ENCODE data around the gene TTN. TPM values are rescaled to one million over a fixed set of nuclear protein-coding genes. Genes with fewer than 3 reads are reported as not detected.

TTN gene
- total RNA-seq, 3 donors from 2014 or later, result 1.3 to 8.6 (median 2.1) TPM

DNA sequence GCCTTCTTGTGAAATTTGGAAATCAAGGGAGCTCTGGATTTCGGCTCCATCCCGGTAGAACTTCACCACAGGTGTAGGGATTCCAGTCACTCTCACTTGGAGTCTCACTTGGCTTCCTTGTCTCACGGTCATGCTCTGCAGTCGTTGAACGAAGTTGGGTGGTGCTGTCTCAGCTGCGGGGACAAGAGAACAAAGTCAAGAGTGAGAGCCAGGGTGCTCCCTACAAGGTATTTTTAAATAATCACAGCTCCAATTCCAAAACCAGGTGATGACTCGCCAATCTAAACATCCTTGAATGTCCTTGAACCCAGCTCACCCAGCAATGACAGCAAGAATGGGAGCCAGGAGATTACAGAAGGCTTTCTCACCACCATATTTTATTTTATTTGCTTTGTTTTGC lies 6.7 kb downstream of the TTN start:
- H3K4me3 ChIP-seq, result no peak overlapping the region
- intact Hi-C loops (cut with DNase I, micrococcal nuclease), result no loop called here
- H3K36me3 ChIP-seq (ENCODE audit: low read depth), result no peaks in the 10 kb centered on the region
- no peak for ATAC-seq
- no peak for DNase-seq
- H3K9me3 ChIP-seq, result no peaks in the 10 kb centered on the region
- H3K4me1 ChIP-seq (ENCODE audit: low read depth), result no peaks in the 10 kb centered on the region
- TF ChIP-seq CTCF (IDR thresholded peaks at IDR 0.05), result no peak

- Histone ChIP-seq H3K9me3 (no peaks in the 10 kb centered on the region), H3K4me3 (no peak overlapping the region), H3K4me1 (ENCODE audit: low read depth) (no peaks in the 10 kb centered on the region), H3K36me3 (ENCODE audit: low read depth) (no peaks in the 10 kb centered on the region)
- no peak for ATAC-seq
- intact Hi-C loops (cut with DNase I, micrococcal nuclease), result loop anchor here (10.0 kb wide), 1 partner anchor 115 kb away; no protein-coding TSS in a partner anchor
- TF ChIP-seq CTCF (IDR thresholded peaks at IDR 0.05), result no peak
- no peak for DNase-seq
Measured at GRCh38 chr2:178799305-178799704, 7.9 kb downstream of the TTN start.

DNA sequence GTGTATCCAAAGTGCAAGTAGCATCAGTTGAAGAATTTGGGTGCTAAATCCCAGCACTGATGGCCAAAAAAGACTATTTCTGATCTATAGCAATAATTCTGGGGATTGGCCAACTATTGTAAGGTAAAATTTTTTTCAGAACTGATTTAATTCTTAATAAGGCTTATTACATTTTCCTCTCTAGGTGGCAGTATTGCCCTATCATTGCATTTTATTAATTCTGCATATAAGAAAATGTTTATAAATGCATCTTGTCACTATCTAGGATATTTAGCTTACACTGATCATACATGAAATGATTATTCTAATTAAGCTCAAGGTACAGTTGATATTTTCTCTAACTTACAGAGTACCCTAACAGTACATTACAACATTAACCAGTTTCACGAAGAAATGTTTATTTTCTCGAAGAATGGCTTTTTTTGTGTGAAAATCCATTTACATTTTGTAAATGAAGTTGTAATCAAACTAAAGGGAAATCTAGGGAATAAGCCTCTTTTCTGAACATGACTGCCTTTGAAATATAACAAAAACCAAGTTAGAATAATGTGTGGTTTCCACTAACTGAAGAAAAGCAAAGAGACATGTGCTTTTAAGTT lies 11.0 kb downstream of the TTN start:
- no peak for TF ChIP-seq CTCF (IDR thresholded peaks at IDR 0.05)
- no peak for ATAC-seq
- no peak for DNase-seq
- Histone ChIP-seq H3K4me3 (no peak overlapping the region), H3K36me3 (ENCODE audit: low read depth) (no peaks in the 10 kb centered on the region), H3K9me3 (no peaks in the 10 kb centered on the region), H3K4me1 (ENCODE audit: low read depth) (no peaks in the 10 kb centered on the region)
- intact Hi-C loops (cut with DNase I, micrococcal nuclease), result loop anchor here (10.0 kb wide), 1 partner anchor 119 kb away; no protein-coding TSS in a partner anchor

DNA sequence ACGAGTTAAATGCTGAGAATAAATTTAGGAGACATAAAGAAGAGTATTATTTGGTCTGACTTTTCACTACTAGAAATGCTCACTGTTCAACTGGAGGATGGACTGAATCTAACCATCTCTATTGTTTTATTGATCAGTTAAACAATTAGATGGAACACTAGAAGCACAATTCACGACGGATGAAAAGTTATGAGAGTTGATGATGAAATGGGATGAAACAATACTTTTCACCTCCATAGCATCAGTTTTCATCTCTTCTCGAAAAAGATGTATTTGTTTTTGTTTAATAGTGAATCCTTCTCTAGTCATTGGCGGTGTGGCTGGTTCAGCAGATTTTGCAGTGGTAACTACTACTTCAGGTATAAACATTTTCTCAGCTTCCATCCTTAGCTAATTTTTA lies 19.3 kb downstream of the TTN start:
- Histone ChIP-seq H3K4me1 (ENCODE audit: low read depth) (no peaks in the 10 kb centered on the region), H3K4me3 (no peak overlapping the region), H3K36me3 (ENCODE audit: low read depth) (no peaks in the 10 kb centered on the region), H3K9me3 (no peaks in the 10 kb centered on the region)
- TF ChIP-seq CTCF (IDR thresholded peaks at IDR 0.05), result no peak
- intact Hi-C loops (cut with DNase I, micrococcal nuclease), result no loop called here
- DNase-seq (no peak), ATAC-seq (no peak)

DNA sequence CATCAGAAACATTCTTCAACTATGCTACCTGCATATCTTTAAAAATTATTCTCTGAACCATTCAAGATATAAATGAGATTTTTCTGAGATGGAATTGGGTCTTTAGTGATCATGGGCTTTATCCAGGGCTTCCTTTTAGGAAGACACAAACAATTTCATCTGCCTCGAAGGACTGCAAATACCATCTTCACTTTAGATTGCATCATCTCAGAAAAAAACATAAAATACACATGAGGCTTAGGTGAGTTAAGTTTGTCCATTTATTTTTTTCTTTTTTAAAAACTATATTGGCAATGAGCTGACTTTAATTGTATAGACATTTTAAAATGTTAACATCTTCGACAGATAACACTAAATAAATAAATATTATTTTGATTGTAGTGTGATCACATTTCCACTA lies 20.1 kb downstream of the TTN start:
- no peaks in the 10 kb centered on the region for H3K4me1 ChIP-seq (ENCODE audit: low read depth)
- no peaks in the 10 kb centered on the region for H3K36me3 ChIP-seq (ENCODE audit: low read depth)
- DNase-seq (no peak), ATAC-seq (no peak)
- H3K9me3 ChIP-seq, result no peaks in the 10 kb centered on the region
- no peak for TF ChIP-seq CTCF (IDR thresholded peaks at IDR 0.05)
- intact Hi-C loops (cut with DNase I, micrococcal nuclease), result no loop called here
- no peak overlapping the region for H3K4me3 ChIP-seq

DNA sequence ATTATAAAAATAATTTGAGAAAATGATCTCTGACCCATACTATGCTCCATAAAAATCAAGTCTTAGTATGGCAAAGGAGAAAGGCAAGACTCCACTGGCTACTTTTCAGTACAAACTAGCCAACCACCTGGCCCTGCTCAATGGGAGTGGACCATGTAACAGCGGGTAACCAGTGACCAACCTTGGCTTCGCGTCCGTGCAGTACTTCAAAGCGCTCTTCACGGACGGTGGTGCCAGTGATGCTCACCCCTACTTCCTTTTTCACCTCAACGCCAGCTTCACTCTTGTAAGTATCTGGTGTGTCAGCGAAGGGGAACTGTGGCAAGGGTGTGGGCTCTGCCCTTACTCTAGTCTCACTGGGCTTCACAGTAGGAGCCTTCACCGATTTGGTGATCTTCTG lies 23.3 kb downstream of the TTN start:
- ATAC-seq (no peak), DNase-seq (no peak)
- Histone ChIP-seq H3K36me3 (ENCODE audit: low read depth) (no peaks in the 10 kb centered on the region), H3K4me3 (no peak overlapping the region), H3K4me1 (ENCODE audit: low read depth) (no peaks in the 10 kb centered on the region), H3K9me3 (no peaks in the 10 kb centered on the region)
- intact Hi-C loops (cut with DNase I, micrococcal nuclease), result no loop called here
- TF ChIP-seq CTCF (IDR thresholded peaks at IDR 0.05), result no peak
